ENCODE measurements around the gene AMIGO2. TPM values are rescaled to one million over a fixed set of nuclear protein-coding genes. Genes with fewer than 3 reads are reported as not detected.

The AMIGO2 gene
- total RNA-seq, 1 experiment from 2014 or later, result 16.7 TPM

- no peak for DNase-seq (ENCODE audit: low spot score)
- intact Hi-C loops (cut with micrococcal nuclease; ENCODE audit: unreplicated experiment), result no loop called here
- ChIA-PET POLR2A (ENCODE audit: low non-redundant PET) (no interaction called here), CTCF (no interaction called here)
- H3K36me3 ChIP-seq (ENCODE audit: insufficient read depth, low read length, poor library complexity, severe bottlenecking), result no peaks in the 10 kb centered on the region
- no peak overlapping the region for H3K4me3 ChIP-seq (ENCODE audit: low read depth, low read length, poor library complexity, severe bottlenecking)
- H3K9me3 ChIP-seq (ENCODE audit: low read depth, low read length, poor library complexity, severe bottlenecking), result no peaks in the 10 kb centered on the region
- H3K27ac ChIP-seq (ENCODE audit: low read depth, low read length, poor library complexity, severe bottlenecking), result no peak overlapping the region
- BruUV-seq (replicated peaks), result no TSS peak
- no peaks in the 10 kb centered on the region for H3K4me1 ChIP-seq (ENCODE audit: insufficient read depth, low read length, poor library complexity, severe bottlenecking)
- TF ChIP-seq CTCF (conservative IDR thresholded peaks at IDR 0.05; ENCODE audit: low read depth, low read length) (no peak), EZH2 (IDR thresholded peaks at IDR 0.05; ENCODE audit: borderline replicate concordance, low read depth, low read length, poor library complexity, severe bottlenecking) (no peak)
- H3K27me3 ChIP-seq (replicated peaks; ENCODE audit: insufficient read depth, low read depth, low read length, poor library complexity), result no peaks in the 10 kb centered on the region
These were observed 44.0 kb upstream of the AMIGO2 start for GRCh38 chr12:47123730-47124129.

GRCh38 chr12:47122602-47123001, 42.8 kb upstream of the AMIGO2 start:
- Histone ChIP-seq H3K9me3 (ENCODE audit: low read depth, low read length, poor library complexity, severe bottlenecking) (no peaks in the 10 kb centered on the region), H3K27me3 (replicated peaks; ENCODE audit: insufficient read depth, low read depth, low read length, poor library complexity) (no peaks in the 10 kb centered on the region), H3K4me3 (ENCODE audit: low read depth, low read length, poor library complexity, severe bottlenecking) (no peak overlapping the region), H3K27ac (ENCODE audit: low read depth, low read length, poor library complexity, severe bottlenecking) (no peak overlapping the region), H3K4me1 (ENCODE audit: insufficient read depth, low read length, poor library complexity, severe bottlenecking) (no peaks in the 10 kb centered on the region), H3K36me3 (ENCODE audit: insufficient read depth, low read length, poor library complexity, severe bottlenecking) (no peaks in the 10 kb centered on the region)
- intact Hi-C loops (cut with micrococcal nuclease; ENCODE audit: unreplicated experiment), result no loop called here
- no peak for DNase-seq (ENCODE audit: low spot score)
- TF ChIP-seq CTCF (conservative IDR thresholded peaks at IDR 0.05; ENCODE audit: low read depth, low read length) (no peak), EZH2 (IDR thresholded peaks at IDR 0.05; ENCODE audit: borderline replicate concordance, low read depth, low read length, poor library complexity, severe bottlenecking) (no peak)
- CTCF ChIA-PET, result no interaction called here
- BruUV-seq (replicated peaks), result no TSS peak
- POLR2A ChIA-PET (ENCODE audit: low non-redundant PET), result no interaction called here

GRCh38 chr12:47121146-47121545, 41.4 kb upstream of the AMIGO2 start:
- no peak overlapping the region for H3K27ac ChIP-seq (ENCODE audit: low read depth, low read length, poor library complexity, severe bottlenecking)
- no peak for DNase-seq (ENCODE audit: low spot score)
- H3K4me1 ChIP-seq (ENCODE audit: insufficient read depth, low read length, poor library complexity, severe bottlenecking), result no peaks in the 10 kb centered on the region
- intact Hi-C loops (cut with micrococcal nuclease; ENCODE audit: unreplicated experiment), result no loop called here
- H3K4me3 ChIP-seq (ENCODE audit: low read depth, low read length, poor library complexity, severe bottlenecking), result no peak overlapping the region
- CTCF ChIA-PET, result no interaction called here
- H3K9me3 ChIP-seq (ENCODE audit: low read depth, low read length, poor library complexity, severe bottlenecking), result no peaks in the 10 kb centered on the region
- no peak for TF ChIP-seq EZH2 (IDR thresholded peaks at IDR 0.05; ENCODE audit: borderline replicate concordance, low read depth, low read length, poor library complexity, severe bottlenecking)
- TF ChIP-seq CTCF (conservative IDR thresholded peaks at IDR 0.05; ENCODE audit: low read depth, low read length), result no peak
- no peaks in the 10 kb centered on the region for H3K36me3 ChIP-seq (ENCODE audit: insufficient read depth, low read length, poor library complexity, severe bottlenecking)
- no peaks in the 10 kb centered on the region for H3K27me3 ChIP-seq (replicated peaks; ENCODE audit: insufficient read depth, low read depth, low read length, poor library complexity)
- no TSS peak for BruUV-seq (replicated peaks)
- POLR2A ChIA-PET (ENCODE audit: low non-redundant PET), result no interaction called here

Measured in A673 (cell line).